GM18861 (cell line): Measurements from ENCODE around the gene RHOXF1.
"Not testable (repeated sequence)": the region's sequence is repeated elsewhere in the genome, so short reads cannot be mapped to it uniquely, and the experiment has no call there.

Experiments
- ATAC-seq: cut with Tn5 transposase; IDR thresholded peaks from one replicate; pipeline ENCODE4 v1.9.1; 2021; ENCODE audit not compliant: unreplicated experiment

The RHOXF1 gene

DNA sequence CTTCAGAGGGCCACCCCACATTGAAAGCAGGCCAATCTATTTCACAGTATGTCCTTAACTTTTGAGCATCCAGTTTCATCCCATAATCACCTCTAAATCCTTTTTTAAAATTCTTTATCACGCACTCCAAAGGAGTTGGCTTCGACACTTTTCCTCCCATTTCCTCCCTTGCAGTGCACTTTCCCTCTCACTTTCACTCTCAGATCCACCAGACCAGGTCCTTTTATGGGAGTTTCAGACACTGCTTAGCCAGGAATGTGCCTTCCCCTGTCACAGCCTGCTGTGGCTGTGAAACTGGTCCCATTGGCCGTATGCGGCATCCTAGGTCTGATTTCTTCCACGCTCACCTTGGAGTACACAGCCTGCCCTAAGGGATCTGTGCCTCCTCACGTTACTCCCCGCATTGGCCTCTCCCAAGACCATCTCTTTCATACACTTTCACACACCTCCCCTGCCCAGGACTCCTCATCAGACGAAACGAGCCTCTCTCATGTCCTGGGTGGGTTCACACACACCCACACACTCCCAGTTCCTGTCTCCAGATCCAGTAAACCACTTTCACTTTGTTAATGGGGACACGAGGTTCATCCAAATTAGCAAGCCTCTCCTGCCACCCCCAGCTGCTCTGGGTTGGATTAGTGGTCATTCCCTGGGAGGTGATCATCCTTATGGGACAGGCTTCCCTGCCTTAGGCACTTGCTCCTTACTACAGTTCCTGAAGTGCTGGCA is 28.3 kb downstream of the RHOXF1 start:
- no peak for ATAC-seq

GRCh38 chrX:120085553-120086185 is 30.0 kb downstream of the RHOXF1 start:
- not testable (repeated sequence) for ATAC-seq

- ATAC-seq = not testable (repeated sequence)
Observed at GRCh38 chrX:120077590-120077989, 38.1 kb downstream of the RHOXF1 start, which contains the start of gene RHOXF2B. TSS of gene RHOXF2B (minus strand) at chrX:120077690. CDS start at chrX:120077552, 138 bp downstream.

DNA sequence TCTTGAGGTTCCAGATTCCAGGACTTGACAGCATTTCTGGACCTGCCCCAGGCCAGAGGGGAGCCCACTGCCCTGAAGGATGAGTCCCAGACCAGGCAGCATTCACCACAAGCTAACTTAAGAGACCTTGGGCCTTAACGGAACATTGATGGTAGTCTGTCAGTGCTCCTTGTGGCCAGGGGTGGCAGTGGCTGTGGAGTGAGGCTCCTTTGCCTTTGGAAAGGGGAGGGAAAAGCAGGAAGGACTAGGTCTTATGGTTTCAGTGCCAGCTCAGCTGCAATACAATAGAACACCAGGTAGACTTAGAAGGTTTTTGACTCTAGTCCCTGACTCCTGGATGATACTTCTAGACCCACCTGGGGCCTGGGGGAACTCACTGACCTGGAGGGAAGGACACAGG is 49.5 kb downstream of the RHOXF1 start:
- not testable (repeated sequence) for ATAC-seq
